ENCODE measurements around the gene PDPK1.

Gene PDPK1

DNA sequence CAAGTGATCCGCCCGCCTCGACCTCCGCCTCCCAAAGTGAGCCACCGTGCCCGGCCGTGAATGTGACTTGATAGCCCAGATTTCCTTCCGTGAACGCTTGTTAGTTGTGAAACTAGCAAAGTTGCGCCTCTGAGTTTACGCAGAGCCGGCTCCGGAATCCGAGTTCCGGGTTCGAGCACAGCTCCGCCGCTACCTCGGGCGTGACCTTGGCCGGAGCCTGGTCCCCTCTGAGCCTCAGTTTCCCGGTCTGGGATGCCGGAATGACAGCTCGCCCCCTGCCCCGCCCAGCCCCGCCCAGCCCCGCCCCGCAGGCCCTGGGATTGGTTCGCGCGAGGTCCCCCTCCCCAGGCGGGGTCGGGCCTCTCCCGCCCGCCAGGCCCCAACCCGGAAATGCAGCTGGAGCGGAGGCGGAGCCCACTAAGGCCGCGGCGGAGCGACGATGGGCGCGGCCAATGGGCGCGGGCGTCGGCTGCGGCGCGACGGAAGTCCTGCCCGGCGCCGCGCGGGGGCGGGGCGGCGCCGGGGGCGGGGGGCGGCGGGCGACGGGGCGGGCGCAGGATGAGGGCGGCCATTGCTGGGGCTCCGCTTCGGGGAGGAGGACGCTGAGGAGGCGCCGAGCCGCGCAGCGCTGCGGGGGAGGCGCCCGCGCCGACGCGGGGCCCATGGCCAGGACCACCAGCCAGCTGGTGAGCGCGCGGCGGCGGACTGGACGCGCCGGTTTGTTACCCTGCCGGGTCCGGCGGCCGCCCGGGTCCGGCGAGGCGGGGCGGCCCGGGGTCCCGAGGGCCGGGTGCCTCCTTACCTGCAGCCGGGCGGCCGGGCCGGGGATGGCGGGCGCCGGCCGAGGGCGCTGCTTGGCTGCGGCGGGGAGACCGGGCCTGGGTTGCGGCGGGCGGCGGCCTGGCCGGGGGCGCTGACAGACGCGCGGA, at the start of gene PDPK1:
PDPK1 (plus strand) TSS at position 571 of the 929 bp plus-strand sequence; CDS start at position 663, 92 bp downstream.
- DNase-seq (ENCODE audit: low spot score) = peak; percentile 93

DNA sequence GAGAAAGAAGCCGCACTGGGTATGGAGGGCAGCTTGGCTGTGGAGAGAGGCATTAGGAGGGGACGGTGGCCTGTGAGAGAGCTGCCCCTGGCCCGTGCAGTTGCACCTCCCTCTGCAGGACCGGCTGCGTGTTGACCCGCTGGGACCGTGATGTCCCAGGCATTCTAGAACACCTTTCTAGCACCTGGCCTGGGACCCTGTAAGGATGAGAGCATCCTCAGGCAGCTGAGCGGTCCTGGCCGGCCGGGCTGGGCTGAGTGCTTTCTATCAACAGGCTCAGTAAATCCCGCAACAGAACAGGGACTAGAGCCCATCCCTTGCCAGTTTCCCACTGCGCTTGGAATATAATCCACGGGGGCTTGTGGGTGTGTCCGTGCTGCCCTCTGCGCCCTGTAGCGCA, 48.2 kb upstream of the PDPK1 start:
- no peak for DNase-seq (ENCODE audit: low spot score)

DNA sequence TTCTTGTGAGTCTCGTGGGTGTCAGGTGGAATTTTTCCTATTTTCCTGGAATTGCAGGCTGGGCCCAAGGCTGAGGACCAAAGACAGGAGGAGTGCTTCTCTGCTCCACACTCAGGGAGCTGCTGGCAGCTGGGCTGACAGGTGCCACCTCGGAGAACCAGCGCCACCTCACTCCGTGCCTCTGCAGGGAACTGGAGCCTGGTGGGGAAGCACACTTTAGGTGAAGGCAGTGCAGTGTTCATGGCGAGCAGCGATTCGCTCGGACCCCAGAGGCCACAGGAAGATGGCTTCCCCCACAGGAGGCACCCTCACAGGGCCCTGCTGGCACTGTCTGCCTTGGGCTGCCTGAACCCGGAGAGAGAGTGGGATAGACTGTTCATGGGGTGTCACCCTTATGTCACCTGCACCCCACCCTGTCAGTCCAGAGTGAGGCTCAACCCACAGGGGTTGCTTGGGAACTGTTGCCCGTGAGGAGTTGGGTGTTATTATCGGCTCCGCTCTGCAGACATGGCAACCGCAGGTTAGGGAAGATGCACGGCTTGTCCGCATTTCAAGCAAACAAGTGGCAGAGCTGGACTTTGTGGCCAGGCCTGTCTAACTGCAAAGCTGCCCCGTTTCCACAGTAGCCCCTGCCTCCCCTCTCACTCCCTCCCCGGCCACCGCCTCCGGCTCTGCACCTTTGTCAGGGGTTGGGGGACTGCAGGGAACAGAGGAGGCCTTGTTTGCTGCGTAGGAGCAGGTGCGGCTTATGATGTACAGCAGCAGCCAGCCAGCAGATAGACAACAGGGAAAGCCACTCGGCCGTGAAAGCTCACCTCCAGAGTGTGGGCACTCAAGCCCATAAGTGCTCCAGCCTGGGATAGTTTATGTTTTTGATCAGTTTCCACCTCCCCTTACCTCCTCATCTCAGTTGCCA, 47.4 kb upstream of the PDPK1 start:
- peak; percentile 67 for DNase-seq (ENCODE audit: low spot score)

DNA sequence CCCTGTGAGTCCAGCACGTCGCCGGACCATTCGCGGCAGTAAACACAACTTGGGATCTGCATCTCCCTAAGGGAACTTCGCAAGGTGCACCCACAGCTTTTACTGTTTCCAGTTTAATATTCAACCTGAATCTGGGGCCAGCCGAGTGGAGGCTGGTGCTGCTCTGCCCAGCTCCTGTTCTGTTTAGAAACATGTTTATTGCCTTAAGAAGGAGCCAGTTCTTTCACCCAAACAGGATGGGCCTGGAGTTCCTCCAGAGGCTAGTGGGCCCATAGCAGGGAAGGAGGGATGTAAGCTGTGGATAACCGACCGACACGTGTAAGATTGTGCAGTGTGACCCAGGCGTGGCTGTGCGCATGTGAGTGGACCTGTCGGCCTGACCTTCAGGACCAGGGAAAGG, 45.5 kb upstream of the PDPK1 start:
- DNase-seq (ENCODE audit: low spot score) = no peak

DNA sequence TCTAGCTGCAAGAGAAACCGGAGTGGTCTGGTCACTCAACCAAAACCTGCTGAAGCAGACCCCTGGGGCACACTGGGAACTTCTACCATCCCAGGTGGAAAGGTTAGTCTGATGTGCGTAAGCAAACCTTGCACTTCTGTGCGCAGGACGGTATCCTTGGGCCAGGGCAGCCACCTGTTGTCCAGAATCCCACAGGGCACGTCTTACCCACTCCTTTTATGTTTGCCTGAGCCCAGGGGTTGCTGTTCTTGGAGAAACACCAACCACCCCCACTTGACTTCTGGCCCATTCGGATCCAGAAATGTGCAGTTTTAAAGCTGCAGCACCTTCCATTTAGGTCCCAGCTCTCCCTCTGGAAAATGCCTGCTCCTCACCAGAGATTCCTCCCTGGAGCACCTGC, 44.2 kb upstream of the PDPK1 start:
- DNase-seq (ENCODE audit: low spot score) = no peak

DNA sequence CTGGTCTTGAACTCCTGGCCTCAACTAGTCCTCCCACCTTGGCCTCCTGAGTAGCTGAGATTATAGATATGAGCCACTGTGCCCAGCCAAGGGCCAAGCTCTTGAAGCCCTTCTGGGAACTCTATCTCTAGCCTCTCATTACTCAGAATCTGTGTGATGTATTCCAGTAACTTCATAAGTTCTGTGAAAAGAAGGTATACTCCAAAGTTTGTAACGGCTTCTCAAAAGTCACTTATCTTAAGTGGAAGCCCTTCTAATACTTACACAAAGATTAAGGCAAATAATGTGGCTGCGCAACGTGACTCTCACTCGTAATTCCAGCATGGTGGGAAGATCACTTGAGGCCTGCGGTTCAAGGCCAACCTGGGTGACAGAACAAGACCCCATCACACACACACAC, 43.2 kb upstream of the PDPK1 start:
- DNase-seq (ENCODE audit: low spot score) = no peak

DNA sequence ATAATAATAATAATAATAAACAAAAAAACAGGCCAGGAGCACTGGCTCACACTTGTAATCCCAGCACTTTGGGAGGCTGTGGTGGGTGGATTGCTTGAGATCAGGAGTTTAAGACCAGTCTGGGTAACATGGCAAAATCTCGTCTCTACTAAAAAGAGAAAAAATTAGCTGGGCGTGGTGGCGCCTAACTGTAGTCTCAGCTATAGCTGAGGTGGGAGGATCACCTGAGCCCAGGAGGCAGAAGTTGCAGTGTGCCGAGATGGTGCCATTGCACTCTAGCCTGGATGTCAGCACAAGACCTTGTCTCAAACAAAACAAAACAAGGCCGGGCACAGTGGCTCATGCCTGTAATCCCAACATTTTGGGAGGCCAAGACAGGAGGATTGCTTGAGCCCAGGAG, 42.8 kb upstream of the PDPK1 start:
- DNase-seq (ENCODE audit: low spot score) = no peak

DNA sequence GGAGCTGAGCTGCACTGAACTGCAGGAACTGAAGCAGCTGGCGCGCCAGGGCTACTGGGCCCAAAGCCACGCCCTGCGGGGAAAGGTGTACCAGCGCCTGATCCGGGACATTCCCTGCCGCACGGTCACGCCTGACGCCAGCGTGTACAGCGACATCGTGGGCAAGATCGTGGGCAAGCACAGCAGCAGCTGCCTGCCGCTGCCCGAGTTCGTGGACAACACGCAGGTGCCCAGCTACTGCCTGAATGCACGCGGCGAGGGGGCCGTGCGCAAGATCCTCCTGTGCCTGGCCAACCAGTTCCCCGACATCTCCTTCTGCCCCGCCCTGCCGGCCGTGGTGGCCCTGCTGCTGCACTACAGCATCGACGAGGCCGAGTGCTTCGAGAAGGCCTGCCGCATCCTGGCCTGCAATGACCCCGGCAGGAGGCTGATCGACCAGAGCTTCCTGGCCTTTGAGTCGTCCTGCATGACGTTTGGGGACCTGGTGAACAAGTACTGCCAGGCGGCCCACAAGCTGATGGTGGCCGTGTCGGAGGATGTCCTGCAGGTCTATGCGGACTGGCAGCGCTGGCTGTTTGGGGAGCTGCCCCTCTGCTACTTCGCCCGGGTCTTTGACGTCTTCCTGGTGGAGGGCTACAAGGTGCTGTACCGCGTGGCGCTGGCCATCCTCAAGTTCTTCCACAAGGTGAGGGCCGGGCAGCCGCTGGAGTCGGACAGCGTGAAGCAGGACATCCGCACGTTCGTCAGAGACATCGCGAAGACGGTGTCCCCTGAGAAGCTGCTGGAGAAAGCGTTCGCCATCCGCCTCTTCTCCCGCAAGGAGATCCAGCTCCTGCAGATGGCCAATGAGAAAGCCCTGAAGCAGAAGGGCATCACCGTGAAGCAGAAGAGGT, 41.4 kb upstream of the PDPK1 start:
- DNase-seq (ENCODE audit: low spot score) = peak; percentile 8

DNA sequence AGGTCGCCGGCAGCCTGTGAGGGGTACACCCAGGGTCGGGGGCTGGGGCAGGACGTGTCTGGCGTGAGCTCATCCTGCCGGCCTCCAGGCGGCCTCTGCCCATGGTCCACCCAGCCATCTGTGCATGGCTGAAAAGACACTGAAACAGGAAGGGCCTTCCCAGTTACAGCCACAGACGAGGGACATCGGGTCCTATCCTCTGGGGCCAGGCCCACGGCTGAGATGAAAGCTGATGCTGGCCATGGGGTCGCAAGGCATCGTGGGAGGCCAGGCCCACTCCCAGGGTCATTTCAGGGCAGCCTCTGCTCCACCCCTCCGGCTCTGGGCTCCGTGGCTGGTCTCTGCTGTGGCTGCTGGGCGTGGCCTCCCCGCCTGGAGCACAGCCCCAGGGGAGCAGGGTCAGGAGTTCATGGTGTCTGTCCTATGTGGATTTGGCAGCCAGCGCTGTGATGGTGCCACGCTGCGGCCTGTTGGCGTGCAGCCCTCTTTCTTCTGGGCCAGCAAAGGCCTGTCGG, 40.6 kb upstream of the PDPK1 start:
- DNase-seq (ENCODE audit: low spot score) = peak; percentile 37

DNA sequence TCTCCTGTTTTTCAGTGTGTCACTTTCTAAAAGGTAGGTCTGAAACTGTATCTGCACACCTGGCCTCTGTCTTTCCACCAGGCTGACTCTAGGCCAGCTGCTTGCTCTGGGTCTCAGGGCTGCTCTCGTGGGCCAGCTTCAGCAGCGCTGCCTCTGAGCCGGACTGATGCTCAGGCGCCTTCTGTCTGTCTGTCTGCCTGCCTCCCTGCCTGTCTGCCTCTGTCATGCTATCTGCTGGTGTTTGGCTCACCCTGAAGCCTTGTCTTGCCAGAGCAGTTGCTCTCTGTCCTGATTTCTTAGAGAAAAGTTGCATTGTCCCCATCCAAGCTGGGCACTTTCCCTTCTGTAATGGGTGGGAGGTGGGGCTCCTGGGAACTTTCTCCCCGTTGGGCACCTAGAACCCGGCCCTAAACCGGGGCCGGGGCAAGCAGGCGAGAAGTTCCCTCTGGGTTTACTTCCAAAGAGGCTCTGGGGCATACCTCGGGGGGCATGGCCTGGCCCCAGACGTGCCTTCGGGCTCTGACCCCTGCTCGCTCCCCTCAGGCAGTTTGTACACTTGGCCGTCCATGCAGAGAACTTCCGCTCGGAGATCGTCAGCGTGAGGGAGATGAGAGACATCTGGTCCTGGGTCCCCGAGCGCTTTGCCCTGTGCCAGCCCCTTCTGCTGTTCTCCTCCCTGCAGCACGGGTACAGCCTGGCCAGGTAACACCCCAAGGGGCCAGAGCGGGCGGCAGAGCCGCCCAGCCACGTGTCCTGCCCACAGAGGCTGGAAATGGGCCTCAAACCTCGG, 39.9 kb upstream of the PDPK1 start:
- DNase-seq (ENCODE audit: low spot score) = no peak

DNA sequence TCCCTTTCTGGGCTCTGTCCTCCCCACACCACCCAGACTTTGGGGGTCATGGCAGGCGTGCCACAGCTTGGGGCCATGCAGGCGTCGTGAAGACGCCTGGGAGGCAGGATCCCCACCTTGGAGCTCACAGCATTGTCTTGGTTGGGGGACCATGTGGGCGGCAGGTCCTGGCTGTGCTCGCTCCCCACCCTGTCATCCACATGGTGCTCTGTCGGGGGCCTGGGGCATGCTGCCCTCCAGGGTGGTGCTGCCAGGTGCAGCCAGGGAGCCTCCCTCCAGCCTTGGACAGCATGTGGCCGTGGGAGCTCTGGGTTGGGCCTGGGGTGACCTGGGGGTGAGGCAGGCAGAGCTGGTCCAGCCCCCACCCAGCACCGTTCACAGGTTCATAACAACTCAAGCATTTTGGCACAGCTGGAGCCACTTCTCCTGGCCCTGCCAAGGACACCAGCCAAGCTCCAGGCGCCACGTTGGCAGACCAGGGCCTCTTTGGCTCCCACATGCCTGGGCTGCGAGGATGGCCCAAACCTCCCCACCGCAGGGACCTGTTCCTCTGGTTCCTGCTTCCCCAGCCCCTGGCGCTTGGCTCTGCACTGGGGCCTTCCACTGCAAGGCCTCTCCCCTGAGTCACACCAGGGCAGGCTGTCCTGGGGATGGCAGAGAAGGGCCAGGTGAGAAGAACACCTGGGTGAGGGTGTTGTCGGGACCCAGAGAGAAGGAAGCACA, 39.1 kb upstream of the PDPK1 start:
- peak; percentile 32 for DNase-seq (ENCODE audit: low spot score)

DNA sequence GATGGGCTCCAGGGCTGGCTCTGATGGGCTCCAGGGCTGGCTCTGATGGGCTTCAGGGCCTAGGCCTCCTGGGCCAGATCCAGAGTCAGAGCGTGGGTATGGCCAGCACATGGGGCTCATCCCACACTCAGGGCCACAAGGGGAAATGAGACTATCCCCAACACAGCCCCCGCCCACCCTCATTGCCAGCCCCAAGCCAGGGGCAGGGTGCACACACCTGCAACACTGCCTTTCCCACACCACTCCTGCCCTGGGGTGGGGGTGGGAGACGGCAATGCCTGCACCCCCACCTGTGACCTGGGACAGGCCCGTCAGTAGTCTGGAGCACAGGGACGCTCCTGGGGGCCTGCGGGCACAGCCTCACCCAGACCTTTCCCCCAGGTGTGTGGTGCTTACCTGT, 38.4 kb upstream of the PDPK1 start:
- DNase-seq (ENCODE audit: low spot score) = no peak

DNA sequence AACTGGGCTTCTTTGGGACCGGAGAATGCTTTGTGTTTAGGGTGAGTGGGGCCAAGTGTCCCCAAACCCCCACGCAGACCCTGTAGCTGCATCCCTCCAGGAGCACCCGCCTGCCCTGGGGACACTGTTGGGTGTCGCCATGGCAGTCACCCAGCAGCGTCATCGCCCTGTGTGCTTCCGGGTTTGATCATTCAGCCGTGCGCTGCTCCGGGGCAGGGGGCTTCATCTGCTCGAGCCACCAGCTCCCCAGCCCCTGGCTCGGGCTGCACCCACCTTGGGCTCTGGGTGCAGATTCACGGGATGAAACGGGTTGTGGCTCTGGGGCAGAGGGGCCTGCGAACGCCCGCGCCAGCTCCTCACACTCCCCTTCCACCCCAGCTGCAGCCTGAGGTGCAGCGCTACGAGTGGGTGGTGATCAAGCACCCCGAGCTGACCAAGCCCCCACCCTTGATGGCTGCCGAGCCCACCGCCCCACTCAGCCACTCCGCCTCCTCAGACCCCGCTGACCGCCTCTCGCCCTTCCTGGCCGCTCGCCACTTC, 37.9 kb upstream of the PDPK1 start:
- DNase-seq (ENCODE audit: low spot score) = no peak

DNA sequence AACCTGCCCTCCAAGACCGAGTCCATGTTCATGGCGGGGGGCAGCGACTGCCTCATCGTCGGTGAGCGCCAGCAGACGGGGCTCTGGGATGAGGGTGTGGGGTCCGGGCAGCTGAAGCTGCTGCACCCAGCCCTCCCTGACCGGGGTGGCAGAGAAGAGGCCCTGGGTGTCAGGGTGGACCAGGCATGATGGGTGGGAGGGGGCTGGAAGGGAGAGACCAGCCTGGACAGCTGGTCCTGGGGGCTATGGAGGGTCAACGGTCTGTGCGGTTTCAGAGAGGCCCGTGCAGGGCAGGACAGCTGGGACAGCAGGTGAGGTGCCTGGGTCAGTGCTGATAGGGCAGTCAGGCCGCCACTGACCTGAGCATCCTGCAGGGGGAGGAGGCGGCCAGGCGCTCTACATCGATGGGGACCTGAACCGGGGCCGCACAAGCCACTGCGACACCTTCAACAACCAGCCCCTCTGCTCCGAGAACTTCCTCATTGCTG, 37.3 kb upstream of the PDPK1 start:
- no peak for DNase-seq (ENCODE audit: low spot score)

DNA sequence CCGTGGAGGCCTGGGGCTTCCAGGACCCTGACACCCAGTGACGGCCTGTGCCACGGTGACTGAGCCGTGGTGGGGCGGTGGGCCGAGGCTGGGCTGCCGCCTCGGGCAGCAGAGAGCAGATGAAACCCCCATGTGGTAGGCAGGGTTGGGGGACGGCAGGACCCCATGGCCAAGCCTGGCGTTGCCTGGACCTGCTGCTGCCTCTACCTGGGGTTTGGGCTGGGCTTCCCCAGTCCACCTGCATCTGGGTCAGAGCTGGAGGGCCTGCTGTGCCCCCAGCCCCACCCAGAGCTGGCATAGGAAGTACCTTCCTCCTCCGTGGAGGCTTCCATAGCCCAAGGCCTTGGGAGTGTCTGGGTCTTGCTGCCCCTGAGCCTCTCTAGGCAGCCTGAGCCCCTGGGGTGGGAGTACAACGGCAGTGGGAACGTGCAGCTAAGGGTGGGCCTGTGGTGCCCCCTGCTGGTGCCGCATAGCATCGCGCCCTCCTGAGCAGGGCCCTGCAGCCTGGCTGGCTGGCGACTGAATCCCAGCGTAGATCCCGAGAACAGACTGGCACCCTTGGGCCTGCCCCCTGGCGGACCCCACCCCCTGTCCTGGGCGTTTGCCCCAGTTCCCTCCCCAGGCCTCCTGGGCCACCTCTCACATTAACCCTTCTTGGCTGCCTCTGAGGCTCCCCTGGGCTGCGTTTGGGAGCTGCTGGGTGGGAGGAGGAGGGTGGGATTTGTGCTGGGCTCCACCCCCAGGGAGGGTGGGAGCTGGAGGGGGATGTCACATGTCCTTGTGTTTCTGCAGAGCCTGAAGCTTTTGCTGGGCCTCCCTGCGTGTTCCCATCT, 36.7 kb upstream of the PDPK1 start:
- DNase-seq (ENCODE audit: low spot score) = peak; percentile 83

DNA sequence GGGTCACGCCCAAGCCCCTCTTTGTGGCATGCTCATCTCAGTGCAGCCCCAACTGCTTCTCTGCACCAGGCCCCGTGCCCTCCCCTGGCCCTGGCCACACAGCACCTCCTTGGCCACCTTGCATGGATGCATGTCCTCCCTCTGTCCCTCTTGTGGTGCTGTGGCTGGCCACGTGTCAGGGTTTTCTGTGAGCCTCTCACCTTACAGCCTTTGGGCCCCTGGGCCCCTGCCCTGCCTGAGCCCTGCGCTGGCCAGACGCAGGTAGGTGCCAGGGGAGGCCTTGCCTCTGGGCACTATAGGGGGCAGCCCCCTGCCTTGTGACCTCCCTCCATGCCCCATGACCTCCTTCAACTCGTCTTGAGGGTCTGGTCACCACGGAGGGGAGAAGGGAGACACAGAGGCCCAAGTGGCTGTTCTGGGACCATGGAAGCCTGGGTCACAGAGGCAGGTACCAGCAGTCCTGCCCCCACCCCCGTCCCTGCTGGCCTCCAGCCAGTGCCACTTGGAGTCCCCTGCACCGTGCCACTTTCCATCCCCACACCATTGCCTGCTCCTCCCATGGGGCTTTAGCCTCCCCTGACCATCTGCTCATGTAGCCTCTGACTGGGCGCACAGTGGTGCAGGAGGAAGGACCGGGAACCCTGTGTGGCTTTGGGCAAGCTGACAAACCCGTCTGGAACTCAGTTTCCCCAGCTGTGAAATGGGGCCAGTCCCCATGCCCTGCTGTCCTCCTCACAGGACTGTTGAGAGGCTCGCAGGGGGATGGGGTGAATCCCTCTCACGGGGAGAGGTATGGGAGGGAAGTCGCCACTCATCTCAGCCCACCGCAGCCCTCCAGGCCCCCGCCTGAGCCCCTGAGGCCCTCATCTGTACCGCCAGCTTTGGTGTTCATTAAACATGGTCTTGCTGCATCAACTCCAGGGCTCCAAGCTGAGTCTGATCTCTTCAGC, 35.6 kb upstream of the PDPK1 start:
- no peak for DNase-seq (ENCODE audit: low spot score)

DNA sequence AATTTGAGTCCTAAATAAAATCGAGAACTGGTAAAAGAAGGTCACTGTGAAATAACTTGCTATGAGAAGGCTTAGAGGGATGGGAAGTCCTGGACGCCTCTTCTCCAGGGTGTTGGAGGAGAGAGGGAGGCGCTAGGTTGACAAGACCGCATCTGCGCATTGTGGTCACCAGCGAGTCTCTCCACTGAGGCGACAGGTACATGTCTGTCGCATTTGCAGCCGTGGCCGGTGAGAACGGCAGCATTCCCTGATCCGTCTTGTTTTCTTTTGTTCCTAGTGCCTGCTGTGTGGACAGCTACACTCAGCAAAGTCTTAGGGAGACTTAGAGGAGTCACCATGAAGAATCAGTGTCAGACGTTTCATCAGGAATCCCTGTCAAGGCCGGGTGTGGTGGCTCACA, 32.1 kb upstream of the PDPK1 start:
- no peak for DNase-seq (ENCODE audit: low spot score)
